Measurements from ENCODE around the gene POR.
"Not testable (repeated sequence)": the region's sequence is repeated elsewhere in the genome, so short reads cannot be mapped to it uniquely, and the experiment has no call there.

The POR gene

DNA sequence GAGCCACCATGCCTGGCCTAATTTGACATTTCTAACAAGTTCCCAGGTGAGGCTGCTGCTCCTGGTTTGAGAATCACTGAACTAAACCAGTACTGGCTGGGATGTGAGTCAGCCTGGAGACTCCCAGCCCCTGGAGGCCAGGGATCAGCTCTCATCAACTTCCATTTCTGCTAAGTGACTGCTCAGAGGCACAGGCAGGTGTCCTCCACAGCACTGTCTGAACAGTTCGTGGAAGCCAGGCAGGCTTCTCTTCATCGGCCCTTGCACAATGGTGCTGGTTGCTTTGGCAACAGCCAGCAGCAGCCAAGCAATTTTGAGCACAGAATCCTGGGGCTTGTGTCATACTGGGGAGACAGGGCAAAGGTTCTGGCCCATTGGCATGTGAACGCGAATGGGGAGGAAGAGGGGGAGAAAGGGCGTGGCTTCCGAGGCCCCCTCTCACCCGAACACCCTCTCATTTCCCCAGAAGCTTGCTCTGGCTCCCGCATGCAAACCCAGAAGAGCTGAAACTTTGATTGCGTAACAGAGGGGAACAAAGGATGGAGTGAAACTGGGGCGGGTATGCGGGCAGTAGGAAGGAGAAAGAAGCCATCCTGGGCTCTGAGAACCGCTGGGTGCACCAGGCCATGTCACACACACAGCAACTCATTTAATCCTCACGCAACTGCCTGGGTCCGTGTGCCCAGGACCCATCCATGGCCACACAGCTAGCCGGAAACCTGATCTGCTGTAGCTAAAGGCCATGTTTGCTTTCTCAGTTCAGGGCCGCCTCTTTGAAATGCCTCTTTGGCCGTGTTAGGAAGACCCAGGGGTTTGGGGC is 9.0 kb upstream of the POR start:
- Histone ChIP-seq H3K9ac (ENCODE audit: low read depth, low read length) (no peak overlapping the region), H3K27me3 (ENCODE audit: control insufficient read depth, insufficient read depth, low read length) (no peaks in the 10 kb centered on the region), H3K9me3 (ENCODE audit: control insufficient read depth, insufficient read depth, low read length) (no peaks in the 10 kb centered on the region), H3K36me3 (ENCODE audit: control insufficient read depth, insufficient read depth, low read length) (no peaks in the 10 kb centered on the region), H3K4me1 (ENCODE audit: control insufficient read depth, insufficient read depth, low read length) (peaks cover 7% of the 10 kb centered on the region; the same call in 1 of the 2 replicates), H3K27ac (ENCODE audit: low read depth, low read length) (peak overlapping the region; percentile 9), H3K4me3 (ENCODE audit: low read depth, low read length) (no peak overlapping the region)

DNA sequence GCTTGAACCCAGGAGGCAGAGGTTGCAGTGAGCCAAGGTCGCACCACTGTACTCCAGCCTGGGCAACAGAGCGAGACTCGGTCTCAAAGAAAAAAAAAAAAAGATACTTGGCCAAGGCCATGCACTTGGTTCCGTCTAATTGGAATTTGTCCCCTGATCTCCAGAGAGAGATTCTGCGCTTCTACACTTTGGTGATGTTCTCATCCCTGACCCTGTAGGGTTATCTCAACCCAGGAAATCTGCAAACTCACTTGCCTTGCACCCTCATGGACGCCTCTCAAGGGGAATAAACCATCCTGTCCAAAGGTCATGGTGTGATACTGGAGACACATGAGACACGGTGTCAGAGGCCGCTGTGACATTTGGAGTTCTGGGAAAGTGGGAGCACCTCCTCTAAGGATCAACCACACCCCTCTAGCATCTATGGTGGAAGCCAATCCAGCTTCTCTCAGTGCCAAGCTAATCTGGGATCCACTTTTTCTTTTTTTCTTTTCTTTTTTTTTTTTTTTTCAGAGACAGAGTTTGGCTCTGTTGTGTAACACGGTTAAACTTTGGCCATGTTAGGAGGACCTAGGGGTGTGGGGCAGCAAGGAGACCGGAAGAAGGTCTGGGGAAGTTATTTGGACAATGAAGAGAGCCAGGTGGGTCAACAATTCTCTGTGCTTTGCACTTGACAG is 7.8 kb upstream of the POR start:
- peaks cover 7% of the 10 kb centered on the region; the same call in 1 of the 2 replicates for H3K4me1 ChIP-seq (ENCODE audit: control insufficient read depth, insufficient read depth, low read length)
- no peak overlapping the region for H3K9ac ChIP-seq (ENCODE audit: low read depth, low read length)
- H3K36me3 ChIP-seq (ENCODE audit: control insufficient read depth, insufficient read depth, low read length): no peaks in the 10 kb centered on the region
- H3K27ac ChIP-seq (ENCODE audit: low read depth, low read length): no peak overlapping the region
- H3K4me3 ChIP-seq (ENCODE audit: low read depth, low read length): no peak overlapping the region
- no peaks in the 10 kb centered on the region for H3K27me3 ChIP-seq (ENCODE audit: control insufficient read depth, insufficient read depth, low read length)
- no peaks in the 10 kb centered on the region for H3K9me3 ChIP-seq (ENCODE audit: control insufficient read depth, insufficient read depth, low read length)

DNA sequence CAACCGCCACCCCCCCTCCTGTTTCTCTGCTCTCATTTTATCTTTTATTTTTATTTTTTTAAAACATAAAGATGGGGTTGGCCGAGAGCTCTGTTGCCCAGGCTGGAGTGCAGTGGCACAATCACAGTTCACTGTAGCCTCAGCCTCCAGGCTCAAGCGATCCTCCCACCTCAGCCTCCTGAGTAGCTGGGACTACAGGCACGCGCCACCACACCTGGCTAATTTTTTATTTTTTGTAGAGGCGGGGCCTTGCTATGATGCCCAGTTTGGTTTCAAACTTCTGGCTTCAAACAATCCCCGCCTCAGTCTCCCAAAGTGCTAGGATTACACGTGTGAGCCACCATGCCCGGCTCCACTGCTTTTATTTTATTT is 7.3 kb upstream of the POR start:
- H3K9ac ChIP-seq (ENCODE audit: low read depth, low read length); H3K27ac ChIP-seq (ENCODE audit: low read depth, low read length); H3K4me3 ChIP-seq (ENCODE audit: low read depth, low read length); H3K9me3 ChIP-seq (ENCODE audit: control insufficient read depth, insufficient read depth, low read length); H3K36me3 ChIP-seq (ENCODE audit: control insufficient read depth, insufficient read depth, low read length); H3K27me3 ChIP-seq (ENCODE audit: control insufficient read depth, insufficient read depth, low read length); H3K4me1 ChIP-seq (ENCODE audit: control insufficient read depth, insufficient read depth, low read length): not testable (repeated sequence)

DNA sequence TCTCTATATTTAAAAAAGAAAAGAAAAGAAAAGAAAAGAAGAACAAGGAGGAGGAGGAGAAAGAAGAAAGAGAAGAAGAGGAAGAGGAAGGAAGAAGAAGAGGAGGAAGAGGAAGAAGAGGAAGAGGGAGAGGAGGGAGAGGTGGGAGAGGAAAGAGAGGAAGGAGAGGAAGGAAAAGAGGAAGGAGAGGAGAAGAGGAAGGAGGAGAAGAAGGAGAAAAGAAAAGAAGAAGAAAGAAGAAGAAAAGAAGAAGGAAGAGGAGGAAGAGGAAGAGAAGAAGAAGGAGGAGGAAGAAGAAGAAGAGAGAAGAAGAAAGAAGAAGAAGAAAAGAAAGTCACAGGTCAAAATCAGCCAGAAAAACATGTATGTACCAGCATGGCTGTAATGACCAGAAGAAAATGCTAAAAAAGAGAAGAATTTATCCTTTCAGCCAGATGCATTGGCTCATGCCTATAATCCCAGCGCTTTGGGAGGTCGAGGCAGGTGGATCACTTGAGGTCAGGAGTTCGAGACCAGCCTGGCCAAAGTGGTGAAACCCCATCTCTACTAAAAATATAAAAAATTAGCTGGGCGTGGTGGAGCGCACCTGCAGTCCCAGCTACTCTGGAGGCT is 5.3 kb upstream of the POR start:
- H3K9ac ChIP-seq (ENCODE audit: low read depth, low read length): no peak overlapping the region
- no peak overlapping the region for H3K27ac ChIP-seq (ENCODE audit: low read depth, low read length)
- H3K4me1 ChIP-seq (ENCODE audit: control insufficient read depth, insufficient read depth, low read length): peaks cover 13% of the 10 kb centered on the region
- H3K36me3 ChIP-seq (ENCODE audit: control insufficient read depth, insufficient read depth, low read length): no peaks in the 10 kb centered on the region
- no peak overlapping the region for H3K4me3 ChIP-seq (ENCODE audit: low read depth, low read length)
- no peaks in the 10 kb centered on the region for H3K9me3 ChIP-seq (ENCODE audit: control insufficient read depth, insufficient read depth, low read length)
- H3K27me3 ChIP-seq (ENCODE audit: control insufficient read depth, insufficient read depth, low read length): no peaks in the 10 kb centered on the region

DNA sequence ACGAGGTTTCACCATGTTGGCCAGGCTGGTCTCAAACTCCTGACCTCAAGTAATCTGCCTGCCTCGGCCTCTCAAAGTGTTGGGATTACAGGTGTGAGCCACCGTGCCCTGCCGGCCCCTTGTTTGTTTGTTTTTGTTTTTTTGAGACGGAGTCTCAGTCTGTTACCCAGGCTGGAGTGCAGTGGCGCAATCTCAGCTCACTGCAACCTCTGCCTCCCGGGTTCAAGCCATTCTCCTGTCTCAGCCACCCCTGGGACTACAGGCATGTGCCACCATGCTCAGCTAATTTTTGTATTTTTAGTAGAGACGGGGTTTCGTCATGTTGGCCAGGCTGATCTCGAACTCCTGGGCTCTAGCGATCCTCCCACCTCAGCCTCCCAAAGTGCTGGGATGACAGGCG is 3.8 kb upstream of the POR start:
- H3K9me3 ChIP-seq (ENCODE audit: control insufficient read depth, insufficient read depth, low read length); H3K36me3 ChIP-seq (ENCODE audit: control insufficient read depth, insufficient read depth, low read length); H3K9ac ChIP-seq (ENCODE audit: low read depth, low read length); H3K27ac ChIP-seq (ENCODE audit: low read depth, low read length); H3K27me3 ChIP-seq (ENCODE audit: control insufficient read depth, insufficient read depth, low read length); H3K4me3 ChIP-seq (ENCODE audit: low read depth, low read length): not testable (repeated sequence)
- H3K4me1 ChIP-seq (ENCODE audit: control insufficient read depth, insufficient read depth, low read length): peaks cover 13% of the 10 kb centered on the region

DNA sequence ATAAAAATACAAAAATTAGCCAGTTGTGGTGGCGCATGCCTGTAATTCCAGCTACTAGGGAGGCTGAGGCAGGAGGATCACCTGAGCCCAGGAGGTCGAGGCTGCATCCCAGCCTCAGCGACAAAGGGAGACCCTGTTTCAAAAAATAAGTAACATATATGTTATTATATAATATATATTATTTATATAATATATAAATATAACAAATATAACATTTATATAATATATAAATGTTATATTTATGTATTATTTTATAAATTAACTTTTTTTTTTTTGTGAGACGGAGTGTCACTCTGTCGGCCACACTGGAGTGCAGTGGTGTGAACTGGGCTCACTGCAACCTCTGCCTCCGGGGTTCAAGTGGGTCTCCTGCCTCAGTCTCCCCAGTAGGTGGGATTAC is 1.5 kb upstream of the POR start:
- Histone ChIP-seq H3K4me1 (ENCODE audit: control insufficient read depth, insufficient read depth, low read length) (peaks cover 14% of the 10 kb centered on the region), H3K4me3 (ENCODE audit: low read depth, low read length) (no peak overlapping the region), H3K9ac (ENCODE audit: low read depth, low read length) (no peak overlapping the region), H3K36me3 (ENCODE audit: control insufficient read depth, insufficient read depth, low read length) (no peaks in the 10 kb centered on the region), H3K27ac (ENCODE audit: low read depth, low read length) (no peak overlapping the region), H3K9me3 (ENCODE audit: control insufficient read depth, insufficient read depth, low read length) (no peaks in the 10 kb centered on the region), H3K27me3 (ENCODE audit: control insufficient read depth, insufficient read depth, low read length) (no peaks in the 10 kb centered on the region)

DNA sequence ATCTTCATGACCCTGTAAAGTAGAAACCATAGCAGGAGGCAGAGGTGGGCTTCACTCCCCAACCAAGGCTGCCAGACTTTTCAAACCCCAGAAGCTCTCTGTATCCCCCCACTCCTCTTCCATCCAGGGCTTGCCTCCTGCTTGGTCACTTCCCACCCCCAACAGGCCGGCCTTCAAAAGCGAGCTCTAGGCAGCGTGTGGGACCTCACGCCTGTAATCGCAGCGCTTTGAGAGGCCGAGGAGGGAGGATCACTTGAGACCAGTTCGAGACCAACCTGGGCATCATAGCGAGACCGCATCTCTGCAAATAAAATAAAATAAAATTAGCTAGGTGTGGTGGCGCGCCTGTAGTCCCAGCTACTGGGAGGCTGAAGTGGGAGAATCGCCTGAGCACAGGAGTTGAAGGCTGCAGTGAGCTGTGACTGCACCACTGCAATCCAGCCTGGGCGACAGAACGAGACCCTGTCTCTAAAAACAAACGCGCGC is 743 bp upstream of the POR start:
- no peaks in the 10 kb centered on the region for H3K27me3 ChIP-seq (ENCODE audit: control insufficient read depth, insufficient read depth, low read length)
- peak overlapping the region; percentile 83 for H3K9ac ChIP-seq (ENCODE audit: low read depth, low read length)
- H3K36me3 ChIP-seq (ENCODE audit: control insufficient read depth, insufficient read depth, low read length): no peaks in the 10 kb centered on the region
- H3K9me3 ChIP-seq (ENCODE audit: control insufficient read depth, insufficient read depth, low read length): no peaks in the 10 kb centered on the region
- peaks cover 14% of the 10 kb centered on the region for H3K4me1 ChIP-seq (ENCODE audit: control insufficient read depth, insufficient read depth, low read length)
- peak overlapping the region; percentile 72 for H3K27ac ChIP-seq (ENCODE audit: low read depth, low read length)
- H3K4me3 ChIP-seq (ENCODE audit: low read depth, low read length): peak overlapping the region; percentile 91

DNA sequence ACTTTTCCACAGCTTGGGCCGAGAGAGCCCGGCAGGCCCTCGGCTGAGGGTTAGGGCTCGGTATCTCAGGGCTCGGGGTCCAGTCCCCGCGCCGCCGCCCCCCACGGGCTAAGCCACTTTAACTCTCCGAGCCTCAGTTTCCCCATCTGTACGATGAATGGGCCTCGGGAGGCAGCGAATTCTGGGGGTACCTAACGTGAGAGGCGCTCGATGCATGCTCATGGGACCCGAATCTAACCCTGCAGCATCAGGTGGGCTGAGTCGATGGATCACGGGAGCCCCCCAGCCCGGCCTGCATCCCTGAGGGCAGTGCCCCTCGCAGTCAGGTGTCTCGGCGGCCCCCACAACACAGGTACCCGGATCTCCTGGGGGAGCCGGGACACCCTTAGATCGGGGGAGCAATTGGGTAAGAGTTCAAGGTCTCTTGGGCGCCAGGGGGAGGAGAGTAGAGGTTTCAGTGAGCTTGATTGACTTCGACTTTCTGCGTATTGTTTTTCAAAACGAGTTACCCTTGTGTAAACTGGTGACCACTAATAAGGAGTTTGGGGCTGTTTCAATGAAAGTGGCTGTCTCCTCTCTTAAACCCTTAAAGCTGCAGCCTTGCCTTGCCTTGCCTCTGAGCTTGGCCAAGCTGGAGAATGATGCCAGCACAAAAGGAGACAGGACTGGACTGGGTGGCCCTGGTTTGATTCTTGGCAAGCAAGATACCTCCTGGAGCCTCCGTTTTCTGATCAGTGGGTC is 631 bp downstream of the POR start:
- H3K4me1 ChIP-seq (ENCODE audit: control insufficient read depth, insufficient read depth, low read length): peaks cover 14% of the 10 kb centered on the region
- no peaks in the 10 kb centered on the region for H3K27me3 ChIP-seq (ENCODE audit: control insufficient read depth, insufficient read depth, low read length)
- H3K36me3 ChIP-seq (ENCODE audit: control insufficient read depth, insufficient read depth, low read length): no peaks in the 10 kb centered on the region
- H3K4me3 ChIP-seq (ENCODE audit: low read depth, low read length): peak overlapping the region; percentile 91
- peak overlapping the region; percentile 78; the same call in 1 of the 2 replicates for H3K9ac ChIP-seq (ENCODE audit: low read depth, low read length)
- H3K27ac ChIP-seq (ENCODE audit: low read depth, low read length): peak overlapping the region; percentile 69
- no peaks in the 10 kb centered on the region for H3K9me3 ChIP-seq (ENCODE audit: control insufficient read depth, insufficient read depth, low read length)

DNA sequence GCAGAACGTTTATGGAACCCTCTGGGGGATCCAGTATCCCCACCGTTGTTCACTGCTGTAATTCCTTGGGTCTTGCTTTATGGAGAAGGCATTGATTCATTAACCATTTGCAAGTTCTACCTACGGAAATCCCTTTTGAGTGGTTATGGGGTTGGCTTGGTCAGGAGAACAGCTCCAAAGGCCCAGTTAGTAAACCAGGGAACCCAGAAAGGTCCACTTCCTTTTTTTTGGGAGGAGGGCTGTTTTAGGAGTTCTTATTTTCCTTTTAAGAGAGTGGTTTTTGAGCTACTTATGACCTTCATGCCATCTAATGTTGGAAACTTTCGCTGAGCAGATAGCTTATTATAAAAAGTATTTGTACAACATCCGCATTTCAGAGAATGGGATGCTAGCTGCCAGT is 1.3 kb downstream of the POR start:
- H3K9me3 ChIP-seq (ENCODE audit: control insufficient read depth, insufficient read depth, low read length): no peaks in the 10 kb centered on the region
- H3K4me1 ChIP-seq (ENCODE audit: control insufficient read depth, insufficient read depth, low read length): peaks cover 14% of the 10 kb centered on the region
- no peaks in the 10 kb centered on the region for H3K27me3 ChIP-seq (ENCODE audit: control insufficient read depth, insufficient read depth, low read length)
- H3K27ac ChIP-seq (ENCODE audit: low read depth, low read length): no peak overlapping the region
- H3K36me3 ChIP-seq (ENCODE audit: control insufficient read depth, insufficient read depth, low read length): no peaks in the 10 kb centered on the region
- peak overlapping the region; percentile 91 for H3K4me3 ChIP-seq (ENCODE audit: low read depth, low read length)
- no peak overlapping the region for H3K9ac ChIP-seq (ENCODE audit: low read depth, low read length)

DNA sequence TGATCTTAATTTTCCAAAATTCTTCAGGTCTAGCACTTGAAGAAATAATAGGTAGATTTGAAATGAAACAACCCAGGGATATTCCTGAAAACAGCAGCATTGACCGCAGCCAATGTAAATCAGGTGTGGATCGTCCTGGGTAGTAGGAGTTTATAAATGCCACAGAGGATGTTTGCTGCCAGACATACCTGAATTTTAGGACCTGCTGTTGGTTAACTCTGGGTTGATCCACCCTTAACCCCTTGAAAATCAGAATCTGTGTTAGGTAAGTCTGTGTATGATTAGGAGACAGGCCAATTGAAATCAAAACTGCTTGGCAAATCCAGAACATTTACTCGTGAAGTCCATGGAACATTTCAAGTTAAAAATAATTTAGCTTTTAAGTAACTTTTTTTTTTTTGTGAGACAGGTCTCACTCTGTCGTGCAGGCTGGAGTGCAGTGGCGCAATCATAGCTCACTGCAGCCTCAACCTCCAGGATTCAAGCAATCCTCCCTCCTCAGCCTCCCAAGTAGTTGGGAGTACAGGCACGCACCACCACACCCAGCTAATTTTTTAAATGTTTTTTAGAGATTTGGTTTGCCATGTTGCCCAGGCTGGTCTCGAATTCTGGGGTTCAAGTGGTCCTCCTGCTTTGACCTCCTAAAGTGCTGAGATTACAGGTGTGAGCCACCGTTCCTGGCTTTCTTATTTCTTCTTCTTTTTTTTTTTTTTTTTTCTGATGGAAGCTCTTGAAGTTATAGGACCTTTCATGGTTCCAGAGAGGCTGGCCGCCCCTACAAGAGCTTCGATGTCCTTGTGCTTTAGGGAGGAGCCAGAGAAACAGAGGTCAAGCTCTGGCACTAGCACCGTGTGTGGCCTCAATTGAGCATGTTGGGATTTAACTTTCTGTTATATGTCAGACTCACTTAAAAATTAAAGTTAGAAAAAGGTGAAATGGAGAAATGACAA is 2.0 kb downstream of the POR start:
- Histone ChIP-seq H3K9ac (ENCODE audit: low read depth, low read length) (no peak overlapping the region), H3K27ac (ENCODE audit: low read depth, low read length) (no peak overlapping the region), H3K4me3 (ENCODE audit: low read depth, low read length) (peak overlapping the region; percentile 91; the same call in 1 of the 2 replicates)

More for the DNA sequence above, 2.0 kb downstream of the POR start:
- H3K36me3 ChIP-seq (ENCODE audit: control insufficient read depth, insufficient read depth, low read length): no peaks in the 10 kb centered on the region
- H3K9me3 ChIP-seq (ENCODE audit: control insufficient read depth, insufficient read depth, low read length): no peaks in the 10 kb centered on the region
- H3K4me1 ChIP-seq (ENCODE audit: control insufficient read depth, insufficient read depth, low read length): peaks cover 14% of the 10 kb centered on the region
- H3K27me3 ChIP-seq (ENCODE audit: control insufficient read depth, insufficient read depth, low read length): no peaks in the 10 kb centered on the region

All from HUES48 (cell line).